Loucy (cell line): ENCODE measurements around the gene SLC35F1.

Experiments
- CTCF ChIP-seq: fragments of 200-600 bp; sonication (generic); conservative IDR thresholded peaks from 2 replicates; pipeline ENCODE4 v1.5.1; 2014; ENCODE audit warnings: mild to moderate bottlenecking, antibody characterized with exemption, low read length
- EZH2phosphoT487 ChIP-seq: fragments of 200-600 bp; IDR thresholded peaks from 2 replicates; pipeline ENCODE4 v1.6.1; 2018; ENCODE audit warnings: antibody characterized with exemption, mild to moderate bottlenecking, moderate library complexity, borderline replicate concordance

DNA sequence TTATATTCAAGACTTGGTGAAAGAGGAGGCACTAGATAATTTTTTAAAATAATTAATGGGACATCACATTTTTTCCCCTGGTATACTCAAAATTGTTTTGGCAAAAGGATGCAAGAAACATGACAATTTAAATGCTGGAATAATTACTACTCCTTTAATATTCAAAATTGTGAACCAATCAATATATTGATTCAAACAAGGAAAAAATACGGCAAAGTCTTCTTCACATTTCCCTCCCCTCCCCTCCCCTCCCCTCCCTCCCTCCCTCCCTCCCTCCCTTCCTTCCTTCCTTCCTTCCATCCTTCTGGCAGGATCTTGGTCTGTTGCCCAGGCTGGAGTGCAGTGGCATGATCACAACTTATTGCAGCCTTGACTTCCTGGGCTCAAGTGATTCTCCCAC is 4.1 kb downstream of the SLC35F1 start:
- TF ChIP-seq CTCF (no peak), EZH2phosphoT487 (no peak)
